GM12878 (cell line): ENCODE results near the gene RERE. TPM values are rescaled to one million over a fixed set of nuclear protein-coding genes. Genes with fewer than 3 reads are reported as not detected.

Source experiments
- ATAC-seq: fragments of 200-7000 bp; cut with Tn5 transposase; 3 replicates; pipeline ENCODE4 v1.9.1; 2020; ENCODE audit warnings: mild to moderate bottlenecking, moderate library complexity
- BruUV-seq: library from RNA; stranded (reverse); fragments of 400-500 nt; replicated peaks from 2 replicates; lab custom pipeline; 2021; lab: Mats Ljungman, UMichigan
- CTCF ChIA-PET: fragments of 300-600 bp; sonication (Branson Sonifier 250); formaldehyde crosslinking; extraction: SDS; loops from one replicate; lab custom pipeline; 2021; ENCODE audit warnings: inconsistent platforms; lab: Yijun Ruan, JAX
- POLR2A ChIA-PET: fragments of 350-600 bp; formaldehyde crosslinking; extraction: SDS; loops from one replicate; lab custom pipeline; 2021; ENCODE audit warnings: inconsistent platforms; lab: Charles Lee
- RAD21 ChIA-PET: fragments of 300-600 bp; sonication (Branson Sonifier 250); formaldehyde crosslinking; loops from one replicate; lab custom pipeline; 2023; ENCODE audit warnings: antibody characterized with exemption; ENCODE audit not compliant: unreplicated experiment; lab: Charles Lee
- SMC1A ChIA-PET: fragments of 300-600 bp; sonication (Branson Sonifier 250); formaldehyde crosslinking; loops from one replicate; lab custom pipeline; 2023; ENCODE audit not compliant: unreplicated experiment, uncharacterized antibody; lab: Charles Lee
- DNase-seq: peaks from one replicate; pipeline ENCODE4 v3.0.0-alpha.2; 2011; ENCODE audit warnings: low read depth, low spot score
- FAIRE-seq: peaks from 3 replicates; lab custom pipeline; 2011; peaks lifted over from hg19 to GRCh38; lab: Jason Lieb, UNC
- H2AFZ ChIP-seq: 2 replicates; pipeline ENCODE4 v1.6.0; 2011; ENCODE audit warnings: low read depth, low read length, control low read depth; ENCODE audit not compliant: control insufficient read depth
- H3K27ac ChIP-seq: 2 replicates; pipeline ENCODE4 v1.5.1; 2011; ENCODE audit warnings: control low read depth; ENCODE audit not compliant: control insufficient read depth, insufficient read depth
- H3K27me3 ChIP-seq, 2 experiments: replicated peaks in 1 of 2; 2 replicates each; pipeline versions ENCODE4 v1.6.0 to v1.6.1; 2011; ENCODE audit warnings: low read length in 1 of 2; ENCODE audit not compliant: control insufficient read depth in 2 of 2, insufficient read depth in 2 of 2
- H3K36me3 ChIP-seq, 2 experiments: 2 replicates each; pipeline ENCODE4 v1.5.1; 2011; ENCODE audit warnings: low read length in 1 of 2; ENCODE audit not compliant: control insufficient read depth in 2 of 2, insufficient read depth in 2 of 2
- H3K4me1 ChIP-seq: 2 replicates; pipeline ENCODE4 v1.6.1; 2011; ENCODE audit warnings: mild to moderate bottlenecking, low read length, moderate library complexity, mixed read lengths; ENCODE audit not compliant: control insufficient read depth, insufficient read depth
- H3K4me2 ChIP-seq: 2 replicates; pipeline ENCODE4 v1.6.0; 2011; ENCODE audit warnings: control low read depth; ENCODE audit not compliant: control insufficient read depth, insufficient read depth
- H3K4me3 ChIP-seq: fragments of 200-600 bp; sonication (generic); 2 replicates; pipeline ENCODE4 v1.5.1; 2016
- H3K79me2 ChIP-seq: 2 replicates; pipeline ENCODE4 v1.6.0; 2011; ENCODE audit warnings: low read length; ENCODE audit not compliant: control insufficient read depth, insufficient read depth
- H3K9ac ChIP-seq: 2 replicates; pipeline ENCODE4 v1.8.0; 2011; ENCODE audit warnings: low read length, control low read depth, mixed read lengths; ENCODE audit not compliant: control insufficient read depth, insufficient read depth
- H3K9me3 ChIP-seq: replicated peaks from 3 replicates; pipeline ENCODE4 v1.5.1; 2011; ENCODE audit warnings: mild to moderate bottlenecking, low read length; ENCODE audit not compliant: control insufficient read depth, insufficient read depth
- H4K20me1 ChIP-seq: 2 replicates; pipeline ENCODE4 v1.6.0; 2011; ENCODE audit not compliant: control insufficient read depth, insufficient read depth
- CHD4 ChIP-seq: fragments of 200-600 bp; sonication (generic); IDR thresholded peaks from 2 replicates; pipeline ENCODE4 v1.6.1; 2016; ENCODE audit warnings: mild to moderate bottlenecking
- GATAD2B ChIP-seq: fragments of 450-650 bp; conservative IDR thresholded peaks from 2 replicates; pipeline ENCODE4 v1.6.1; 2017; ENCODE audit warnings: low read depth, mild to moderate bottlenecking, moderate library complexity
- HDAC2 ChIP-seq: fragments of 200-600 bp; sonication (generic); IDR thresholded peaks from 2 replicates; pipeline ENCODE4 v1.6.1; 2017
- HDAC6 ChIP-seq: fragments of 200-600 bp; sonication (generic); IDR thresholded peaks from one replicate; pipeline ENCODE4 v1.8.0; 2017; ENCODE audit warnings: antibody characterized with exemption; ENCODE audit not compliant: unreplicated experiment
- IKZF1 ChIP-seq: fragments of 450-650 bp; conservative IDR thresholded peaks from 2 replicates; pipeline ENCODE4 v1.6.1; 2017; ENCODE audit warnings: antibody characterized with exemption, mild to moderate bottlenecking
- RUNX3 ChIP-seq: IDR thresholded peaks from 2 replicates; pipeline ENCODE4 v1.6.1; 2012; ENCODE audit warnings: low read length, inconsistent platforms
- SIN3A ChIP-seq: IDR thresholded peaks from 2 replicates; pipeline ENCODE4 v1.6.1; 2012; ENCODE audit warnings: low read depth, low read length, improper control_type of control experiment
- SIX5 ChIP-seq: IDR thresholded peaks from 2 replicates; pipeline ENCODE4 v1.6.1; 2011; ENCODE audit warnings: mild to moderate bottlenecking, low read depth, low read length, moderate library complexity; ENCODE audit not compliant: severe bottlenecking
- SMARCA5 ChIP-seq: fragments of 450-650 bp; IDR thresholded peaks from 2 replicates; pipeline ENCODE4 v1.6.1; 2017; ENCODE audit warnings: mild to moderate bottlenecking
- SPI1 ChIP-seq: IDR thresholded peaks from 2 replicates; pipeline ENCODE4 v1.6.1; 2011; ENCODE audit warnings: low read depth, mild to moderate bottlenecking, low read length, moderate library complexity, borderline replicate concordance; ENCODE audit not compliant: insufficient read depth
- WGBS: methylation state at CpG from one replicate; pipeline ENCODE4 v1.1.6; 2016; ENCODE audit warnings: low lambda C conversion rate; ENCODE audit not compliant: insufficient replicate concordance, insufficient coverage; ENCODE audit errors: missing lambda C conversion rate; 5-methylcytosine and 5-hydroxymethylcytosine counted together
- in situ Hi-C: fragments of 300-500 bp; cut with MboI; formaldehyde crosslinking; loops from 9 replicates; pipeline ENCODE4 v1.14.3; 2018; ENCODE audit warnings: mixed read lengths
- intact Hi-C: fragments of 100-400 bp; cut with micrococcal nuclease; formaldehyde crosslinking; loops from one replicate; pipeline ENCODE4 v1.14.2; 2022; ENCODE audit not compliant: unreplicated experiment
- polyA plus RNA-seq, 11 experiments: library from polyadenylated mRNA; depleted of rRNA in 4 of 11; unstranded in 6 of 11; stranded (reverse) in 5 of 11; fragments of >200 nt; fragmentation: Nextera tagmentation in 4 of 11; fragmentation: Illumina TruSeq in 1 of 11; extraction: Ambion mirVana in 4 of 11; extraction: Trizol in 1 of 11; gene quantifications; 1 replicate in 1 of 11; 2 replicates in 10 of 11; pipeline versions ENCODE4 v1.2.1 to v1.2.3, GENCODE V29; 2011 to 2016; ENCODE audit warnings: inconsistent platforms in 2 of 11, missing spikeins in 2 of 11, low read depth in 1 of 11
- total RNA-seq, 4 experiments: library from RNA; depleted of rRNA in 3 of 4; stranded (reverse); fragments of >200 nt in 3 of 4; fragmentation: Illumina TruSeq in 1 of 4; extraction: Trizol in 1 of 4; gene quantifications; 2 replicates each; pipeline versions ENCODE4 v1.2.1 to v1.2.3, GENCODE V29; 2013 to 2021
- TF ChIP-seq, protein P1 (sequence below): fragments of 450-650 bp; conservative IDR thresholded peaks from 2 replicates; pipeline ENCODE4 v1.6.1; 2017; ENCODE audit warnings: mild to moderate bottlenecking, moderate library complexity
- TF ChIP-seq, protein P2 (sequence below): fragments of 150-350 bp; IDR thresholded peaks from 2 replicates; pipeline ENCODE4 v1.6.1; 2014; ENCODE audit warnings: mild to moderate bottlenecking, low read depth, low read length
- TF ChIP-seq, protein P3 (sequence below): fragments of 450-650 bp; IDR thresholded peaks from 2 replicates; pipeline ENCODE4 v1.6.1; 2016; ENCODE audit warnings: mild to moderate bottlenecking, moderate library complexity, borderline replicate concordance

RERE gene
- total and polyA plus RNA-seq, 10 of the 15 experiments (the other 5 are each of a cell fraction or from before 2014, with no cell fraction given), result 5.2 to 60.5 (median 20.2) TPM

DNA sequence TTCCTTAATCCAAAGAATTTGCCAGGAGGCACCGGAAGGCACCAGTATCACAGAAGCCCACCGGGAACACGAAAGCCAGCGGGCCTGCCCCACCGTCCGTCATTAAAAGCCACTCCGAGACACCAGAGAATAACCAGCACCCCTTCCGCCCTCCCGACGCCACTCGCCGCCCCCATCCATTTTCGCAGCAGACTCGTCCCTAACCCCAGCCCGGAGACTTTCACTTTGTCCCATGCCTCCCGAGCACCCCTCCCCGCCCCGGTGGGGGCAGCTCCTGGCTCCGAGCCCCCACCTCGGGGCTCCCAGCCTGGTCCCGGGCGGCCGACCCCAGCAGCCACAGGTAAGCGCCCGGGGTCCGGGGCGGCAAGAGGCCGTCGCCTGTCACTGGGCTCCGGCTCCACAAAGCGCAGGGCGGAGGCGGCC is 394.2 kb downstream of the RERE start (continued):
- TF ChIP-seq, protein P1, sequence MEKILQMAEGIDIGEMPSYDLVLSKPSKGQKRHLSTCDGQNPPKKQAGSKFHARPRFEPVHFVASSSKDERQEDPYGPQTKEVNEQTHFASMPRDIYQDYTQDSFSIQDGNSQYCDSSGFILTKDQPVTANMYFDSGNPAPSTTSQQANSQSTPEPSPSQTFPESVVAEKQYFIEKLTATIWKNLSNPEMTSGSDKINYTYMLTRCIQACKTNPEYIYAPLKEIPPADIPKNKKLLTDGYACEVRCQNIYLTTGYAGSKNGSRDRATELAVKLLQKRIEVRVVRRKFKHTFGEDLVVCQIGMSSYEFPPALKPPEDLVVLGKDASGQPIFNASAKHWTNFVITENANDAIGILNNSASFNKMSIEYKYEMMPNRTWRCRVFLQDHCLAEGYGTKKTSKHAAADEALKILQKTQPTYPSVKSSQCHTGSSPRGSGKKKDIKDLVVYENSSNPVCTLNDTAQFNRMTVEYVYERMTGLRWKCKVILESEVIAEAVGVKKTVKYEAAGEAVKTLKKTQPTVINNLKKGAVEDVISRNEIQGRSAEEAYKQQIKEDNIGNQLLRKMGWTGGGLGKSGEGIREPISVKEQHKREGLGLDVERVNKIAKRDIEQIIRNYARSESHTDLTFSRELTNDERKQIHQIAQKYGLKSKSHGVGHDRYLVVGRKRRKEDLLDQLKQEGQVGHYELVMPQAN, result 0 out of 2 replicates have a peak, but pooled peaks have one; percentile 42
- 0 out of 2 replicates have a peak, but pooled peaks have one; percentile 1 for TF ChIP-seq GATAD2B

DNA sequence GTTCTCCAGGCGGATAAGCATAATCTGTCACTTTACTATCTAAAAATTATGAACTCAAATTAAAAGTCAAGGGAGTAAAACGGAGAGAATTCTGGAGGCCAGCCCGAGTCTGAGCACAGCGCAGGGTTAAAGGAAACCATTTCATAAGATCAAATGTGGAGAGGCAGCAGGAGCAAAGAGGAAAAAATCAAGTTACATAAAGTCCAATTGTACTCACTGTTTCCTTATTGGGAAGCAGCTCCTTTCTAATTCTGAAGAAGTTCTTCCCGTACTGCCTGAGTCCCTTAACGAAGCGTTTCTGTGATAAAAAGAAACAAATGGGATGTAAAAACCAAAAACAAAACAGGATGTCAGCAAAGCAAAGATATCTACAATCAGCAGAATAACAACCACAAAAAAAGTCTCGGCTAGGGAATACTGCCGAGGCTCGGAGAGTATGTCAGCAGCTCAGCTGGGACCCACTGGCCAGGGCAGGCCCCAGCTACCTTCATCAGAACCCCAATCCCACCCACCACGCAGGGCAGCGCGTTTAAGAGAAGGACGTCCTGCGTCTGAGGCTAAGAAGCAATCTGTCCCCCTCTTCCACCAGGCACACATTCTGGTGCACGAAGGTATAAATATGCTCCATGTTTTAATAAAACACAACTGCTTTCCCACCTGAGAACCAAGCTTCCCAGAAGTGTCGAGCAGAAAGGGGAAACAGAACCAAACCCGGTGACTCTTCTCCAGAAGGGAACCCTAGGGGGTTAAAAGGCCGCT is 394.8 kb downstream of the RERE start:
- CTCF ChIA-PET, result interaction anchor here (0.6 to 1.9 kb wide), 8 partner anchors 8 to 335 kb away, joined by 3 to 5 read pairs (median 4); no protein-coding TSS in a partner anchor
- no TSS peak for BruUV-seq
- no peaks in the 10 kb centered on the region for H3K27me3 ChIP-seq
- no peaks in the 10 kb centered on the region for H3K9me3 ChIP-seq
- peak overlapping the region; percentile 79 for H3K27ac ChIP-seq
- H4K20me1 ChIP-seq, result 0 out of 2 replicates have a peak, but pooled peaks cover 4% of the 10 kb centered on the region
- H3K4me2 ChIP-seq, result peak overlapping the region; percentile 92
- H3K4me3 ChIP-seq, result peak overlapping the region; percentile 79
- POLR2A ChIA-PET, result no interaction called here
- H3K4me1 ChIP-seq, result peaks cover 27% of the 10 kb centered on the region
- SMC1A ChIA-PET, result interaction anchor here (0.9 to 5.3 kb wide), 14 partner anchors 9 to 307 kb away, joined by 3 to 29 read pairs (median 4); no protein-coding TSS in a partner anchor
- no peak for FAIRE-seq
- H3K79me2 ChIP-seq, result peaks cover 23% of the 10 kb centered on the region
- TF ChIP-seq CHD4, result no peak
- TF ChIP-seq, protein P2, sequence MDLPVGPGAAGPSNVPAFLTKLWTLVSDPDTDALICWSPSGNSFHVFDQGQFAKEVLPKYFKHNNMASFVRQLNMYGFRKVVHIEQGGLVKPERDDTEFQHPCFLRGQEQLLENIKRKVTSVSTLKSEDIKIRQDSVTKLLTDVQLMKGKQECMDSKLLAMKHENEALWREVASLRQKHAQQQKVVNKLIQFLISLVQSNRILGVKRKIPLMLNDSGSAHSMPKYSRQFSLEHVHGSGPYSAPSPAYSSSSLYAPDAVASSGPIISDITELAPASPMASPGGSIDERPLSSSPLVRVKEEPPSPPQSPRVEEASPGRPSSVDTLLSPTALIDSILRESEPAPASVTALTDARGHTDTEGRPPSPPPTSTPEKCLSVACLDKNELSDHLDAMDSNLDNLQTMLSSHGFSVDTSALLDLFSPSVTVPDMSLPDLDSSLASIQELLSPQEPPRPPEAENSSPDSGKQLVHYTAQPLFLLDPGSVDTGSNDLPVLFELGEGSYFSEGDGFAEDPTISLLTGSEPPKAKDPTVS, result no peak
- TF ChIP-seq SPI1, result 0 out of 2 replicates have a peak, but pooled peaks have one; percentile 2
- TF ChIP-seq RUNX3, result 0 out of 2 replicates have a peak, but pooled peaks have one; percentile 6
- TF ChIP-seq, protein P3, sequence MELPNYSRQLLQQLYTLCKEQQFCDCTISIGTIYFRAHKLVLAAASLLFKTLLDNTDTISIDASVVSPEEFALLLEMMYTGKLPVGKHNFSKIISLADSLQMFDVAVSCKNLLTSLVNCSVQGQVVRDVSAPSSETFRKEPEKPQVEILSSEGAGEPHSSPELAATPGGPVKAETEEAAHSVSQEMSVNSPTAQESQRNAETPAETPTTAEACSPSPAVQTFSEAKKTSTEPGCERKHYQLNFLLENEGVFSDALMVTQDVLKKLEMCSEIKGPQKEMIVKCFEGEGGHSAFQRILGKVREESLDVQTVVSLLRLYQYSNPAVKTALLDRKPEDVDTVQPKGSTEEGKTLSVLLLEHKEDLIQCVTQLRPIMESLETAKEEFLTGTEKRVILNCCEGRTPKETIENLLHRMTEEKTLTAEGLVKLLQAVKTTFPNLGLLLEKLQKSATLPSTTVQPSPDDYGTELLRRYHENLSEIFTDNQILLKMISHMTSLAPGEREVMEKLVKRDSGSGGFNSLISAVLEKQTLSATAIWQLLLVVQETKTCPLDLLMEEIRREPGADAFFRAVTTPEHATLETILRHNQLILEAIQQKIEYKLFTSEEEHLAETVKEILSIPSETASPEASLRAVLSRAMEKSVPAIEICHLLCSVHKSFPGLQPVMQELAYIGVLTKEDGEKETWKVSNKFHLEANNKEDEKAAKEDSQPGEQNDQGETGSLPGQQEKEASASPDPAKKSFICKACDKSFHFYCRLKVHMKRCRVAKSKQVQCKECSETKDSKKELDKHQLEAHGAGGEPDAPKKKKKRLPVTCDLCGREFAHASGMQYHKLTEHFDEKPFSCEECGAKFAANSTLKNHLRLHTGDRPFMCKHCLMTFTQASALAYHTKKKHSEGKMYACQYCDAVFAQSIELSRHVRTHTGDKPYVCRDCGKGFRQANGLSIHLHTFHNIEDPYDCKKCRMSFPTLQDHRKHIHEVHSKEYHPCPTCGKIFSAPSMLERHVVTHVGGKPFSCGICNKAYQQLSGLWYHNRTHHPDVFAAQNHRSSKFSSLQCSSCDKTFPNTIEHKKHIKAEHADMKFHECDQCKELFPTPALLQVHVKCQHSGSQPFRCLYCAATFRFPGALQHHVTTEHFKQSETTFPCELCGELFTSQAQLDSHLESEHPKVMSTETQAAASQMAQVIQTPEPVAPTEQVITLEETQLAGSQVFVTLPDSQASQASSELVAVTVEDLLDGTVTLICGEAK, result peak; percentile 9; the same call in 1 of the 2 replicates
- no peak for TF ChIP-seq SIX5
- no peak for TF ChIP-seq HDAC2
- no peak for TF ChIP-seq SMARCA5
- 0 out of 2 replicates have a peak, but pooled peaks have one; percentile 6 for TF ChIP-seq SIN3A
- 0 out of 2 replicates have a peak, but pooled peaks have one; percentile 5 for TF ChIP-seq IKZF1
- TF ChIP-seq HDAC6, result no peak
- TF ChIP-seq, all 136 proteins: peak for 5
- RAD21 ChIA-PET, result interaction anchor here (0.8 to 1.2 kb wide), 4 partner anchors 17 to 217 kb away, joined by 3 to 4 read pairs (median 3); no protein-coding TSS in a partner anchor
- no peak overlapping the region; the same call in 1 of the 2 replicates for H2AFZ ChIP-seq
- intact Hi-C loops (loop anchor here (10.0 kb wide), 1 partner anchor 102 kb away; no protein-coding TSS in a partner anchor), in situ Hi-C loops (no loop called here)
- 8% methylated on average over 19 of the region's 19 CpGs for WGBS
- ATAC-seq (no peak), DNase-seq (no peak)
- peaks cover 1 to 19% of the 10 kb centered on the region in 2 experiments; a peak in 3 of 4 replicates for H3K36me3 ChIP-seq
- peak overlapping the region; percentile 88 for H3K9ac ChIP-seq
